ENCODE results near the gene SCAMP3. TPM values are rescaled to one million over a fixed set of nuclear protein-coding genes. Genes with fewer than 3 reads are reported as not detected.
"Not testable (repeated sequence)": the region's sequence is repeated elsewhere in the genome, so short reads cannot be mapped to it uniquely, and the experiment has no call there.

The SCAMP3 gene
- total RNA-seq, 6 experiments from 2014 or later = 125 to 150 (median 135) TPM

GRCh38 chr1:155226910-155227260, 35.3 kb downstream of the SCAMP3 start:
- peak overlapping the region; percentile 86 for H3K27ac Mint-ChIP-seq
- H3K36me3 Mint-ChIP-seq (ENCODE audit: low read depth) = no peaks in the 10 kb centered on the region; the same call in 1 of the 2 replicates
- TF ChIP-seq CTCF (IDR thresholded peaks at IDR 0.05) = peak; percentile 51
- H3K27me3 Mint-ChIP-seq (ENCODE audit: insufficient read depth) = peaks cover 10% of the 10 kb centered on the region
- no peaks in the 10 kb centered on the region for H3K9me3 Mint-ChIP-seq
- H3K4me3 Mint-ChIP-seq = peak overlapping the region; percentile 91
- DNase-seq = peak; percentile 44
- H3K4me1 Mint-ChIP-seq (ENCODE audit: low read depth) = peaks cover 52% of the 10 kb centered on the region

- DNase-seq = peak; percentile 57
- Mint-ChIP-seq H3K4me1 (ENCODE audit: low read depth) (peaks cover 47% of the 10 kb centered on the region), H3K36me3 (ENCODE audit: low read depth) (no peaks in the 10 kb centered on the region; the same call in 1 of the 2 replicates), H3K27me3 (ENCODE audit: insufficient read depth) (peaks cover 10% of the 10 kb centered on the region), H3K4me3 (peak overlapping the region; percentile 91), H3K27ac (peak overlapping the region; percentile 86), H3K9me3 (no peaks in the 10 kb centered on the region)
- TF ChIP-seq CTCF (IDR thresholded peaks at IDR 0.05) = peak; percentile 76
Observed at GRCh38 chr1:155226188-155226909, 35.8 kb downstream of the SCAMP3 start.

- not testable (repeated sequence) for DNase-seq; H3K36me3 Mint-ChIP-seq (ENCODE audit: low read depth); H3K9me3 Mint-ChIP-seq
- H3K4me1 Mint-ChIP-seq (ENCODE audit: low read depth) = peaks cover 45% of the 10 kb centered on the region
- peak overlapping the region; percentile 86 for H3K27ac Mint-ChIP-seq
- H3K27me3 Mint-ChIP-seq (ENCODE audit: insufficient read depth) = peaks cover 10% of the 10 kb centered on the region
- H3K4me3 Mint-ChIP-seq = peak overlapping the region; percentile 91
Observed at GRCh38 chr1:155225404-155225759, 36.8 kb downstream of the SCAMP3 start.

- Mint-ChIP-seq H3K36me3 (ENCODE audit: low read depth) (no peaks in the 10 kb centered on the region; the same call in 1 of the 2 replicates), H3K27me3 (ENCODE audit: insufficient read depth) (peaks cover 9% of the 10 kb centered on the region), H3K27ac (peak overlapping the region; percentile 45; the same call in 1 of the 2 replicates)
Observed at GRCh38 chr1:155223047-155223446, 39.1 kb downstream of the SCAMP3 start.

GRCh38 chr1:155220211-155220965, 41.8 kb downstream of the SCAMP3 start:
- not testable (repeated sequence) for H3K4me3 Mint-ChIP-seq, H3K9me3 Mint-ChIP-seq
- H3K4me1 Mint-ChIP-seq (ENCODE audit: low read depth) = peaks cover 36% of the 10 kb centered on the region

More at GRCh38 chr1:155223047-155223446, 39.1 kb downstream of the SCAMP3 start:
- Mint-ChIP-seq H3K4me3 (no peak overlapping the region), H3K4me1 (ENCODE audit: low read depth) (peaks cover 57% of the 10 kb centered on the region), H3K9me3 (no peaks in the 10 kb centered on the region)
- DNase-seq = no peak
- no peak for TF ChIP-seq CTCF (IDR thresholded peaks at IDR 0.05)

GRCh38 chr1:155219592-155220031, 42.5 kb downstream of the SCAMP3 start:
- Mint-ChIP-seq H3K4me3 (peak overlapping the region; percentile 42), H3K9me3 (no peaks in the 10 kb centered on the region)

More at GRCh38 chr1:155220211-155220965, 41.8 kb downstream of the SCAMP3 start:
- H3K36me3 Mint-ChIP-seq (ENCODE audit: low read depth); DNase-seq; H3K27ac Mint-ChIP-seq; H3K27me3 Mint-ChIP-seq (ENCODE audit: insufficient read depth): not testable (repeated sequence)

More at GRCh38 chr1:155219592-155220031, 42.5 kb downstream of the SCAMP3 start:
- Mint-ChIP-seq H3K36me3 (ENCODE audit: low read depth) (peaks cover 4% of the 10 kb centered on the region; the same call in 1 of the 2 replicates), H3K27me3 (ENCODE audit: insufficient read depth) (peaks cover 3% of the 10 kb centered on the region), H3K4me1 (ENCODE audit: low read depth) (peaks cover 28% of the 10 kb centered on the region), H3K27ac (peak overlapping the region; percentile 52)
- DNase-seq = no peak
- TF ChIP-seq CTCF (IDR thresholded peaks at IDR 0.05) = no peak
